Measurements from ENCODE around the gene GNAZ. TPM values are rescaled to one million over a fixed set of nuclear protein-coding genes. Genes with fewer than 3 reads are reported as not detected.

Gene GNAZ
- total RNA-seq, 1 experiment from 2014 or later, result 6.0 TPM

GRCh38 chr22:23032658-23033057, 37.7 kb upstream of the GNAZ start:
- no peak for DNase-seq
- intact Hi-C loops (cut with micrococcal nuclease; ENCODE audit: unreplicated experiment), result no loop called here
- H3K4me1 Mint-ChIP-seq (ENCODE audit: low read depth, unreplicated experiment), result no peaks in the 10 kb centered on the region
- no peak overlapping the region for H3K27ac Mint-ChIP-seq (ENCODE audit: unreplicated experiment)
- H3K27me3 Mint-ChIP-seq (ENCODE audit: unreplicated experiment), result peaks cover 56% of the 10 kb centered on the region
- BruUV-seq (replicated peaks), result no TSS peak
- H3K4me3 Mint-ChIP-seq (ENCODE audit: low read depth, unreplicated experiment), result no peak overlapping the region
- H3K9me3 Mint-ChIP-seq (ENCODE audit: low read depth, unreplicated experiment), result no peaks in the 10 kb centered on the region
- TF ChIP-seq CTCF (IDR thresholded peaks at IDR 0.05; ENCODE audit: unreplicated experiment), result no peak
- CTCF ChIA-PET, result interaction anchor here (0.6 kb wide), 1 partner anchor 71 kb away, joined by 3 read pairs; no protein-coding TSS in a partner anchor
- no peaks in the 10 kb centered on the region for H3K36me3 Mint-ChIP-seq (ENCODE audit: insufficient read depth, unreplicated experiment)

- TF ChIP-seq CTCF (IDR thresholded peaks at IDR 0.05; ENCODE audit: unreplicated experiment), result no peak
- Mint-ChIP-seq H3K36me3 (ENCODE audit: insufficient read depth, unreplicated experiment) (no peaks in the 10 kb centered on the region), H3K27me3 (ENCODE audit: unreplicated experiment) (peaks cover 63% of the 10 kb centered on the region), H3K4me1 (ENCODE audit: low read depth, unreplicated experiment) (no peaks in the 10 kb centered on the region), H3K9me3 (ENCODE audit: low read depth, unreplicated experiment) (no peaks in the 10 kb centered on the region), H3K4me3 (ENCODE audit: low read depth, unreplicated experiment) (no peak overlapping the region), H3K27ac (ENCODE audit: unreplicated experiment) (no peak overlapping the region)
- no peak for DNase-seq
- no TSS peak for BruUV-seq (replicated peaks)
- CTCF ChIA-PET, result interaction anchor here (0.6 kb wide), 1 partner anchor 72 kb away, joined by 3 read pairs; no protein-coding TSS in a partner anchor
- intact Hi-C loops (cut with micrococcal nuclease; ENCODE audit: unreplicated experiment), result no loop called here
Observed at GRCh38 chr22:23033116-23033905, 37.0 kb upstream of the GNAZ start.

- CTCF ChIA-PET, result no interaction called here
- BruUV-seq (replicated peaks), result no TSS peak
- Mint-ChIP-seq H3K9me3 (ENCODE audit: low read depth, unreplicated experiment) (no peaks in the 10 kb centered on the region), H3K36me3 (ENCODE audit: insufficient read depth, unreplicated experiment) (no peaks in the 10 kb centered on the region), H3K4me3 (ENCODE audit: low read depth, unreplicated experiment) (no peak overlapping the region), H3K27me3 (ENCODE audit: unreplicated experiment) (peaks cover 79% of the 10 kb centered on the region), H3K4me1 (ENCODE audit: low read depth, unreplicated experiment) (no peaks in the 10 kb centered on the region), H3K27ac (ENCODE audit: unreplicated experiment) (no peak overlapping the region)
- intact Hi-C loops (cut with micrococcal nuclease; ENCODE audit: unreplicated experiment), result no loop called here
- DNase-seq, result no peak
- no peak for TF ChIP-seq CTCF (IDR thresholded peaks at IDR 0.05; ENCODE audit: unreplicated experiment)
Observed at GRCh38 chr22:23034621-23035556, 35.4 kb upstream of the GNAZ start.

DNA sequence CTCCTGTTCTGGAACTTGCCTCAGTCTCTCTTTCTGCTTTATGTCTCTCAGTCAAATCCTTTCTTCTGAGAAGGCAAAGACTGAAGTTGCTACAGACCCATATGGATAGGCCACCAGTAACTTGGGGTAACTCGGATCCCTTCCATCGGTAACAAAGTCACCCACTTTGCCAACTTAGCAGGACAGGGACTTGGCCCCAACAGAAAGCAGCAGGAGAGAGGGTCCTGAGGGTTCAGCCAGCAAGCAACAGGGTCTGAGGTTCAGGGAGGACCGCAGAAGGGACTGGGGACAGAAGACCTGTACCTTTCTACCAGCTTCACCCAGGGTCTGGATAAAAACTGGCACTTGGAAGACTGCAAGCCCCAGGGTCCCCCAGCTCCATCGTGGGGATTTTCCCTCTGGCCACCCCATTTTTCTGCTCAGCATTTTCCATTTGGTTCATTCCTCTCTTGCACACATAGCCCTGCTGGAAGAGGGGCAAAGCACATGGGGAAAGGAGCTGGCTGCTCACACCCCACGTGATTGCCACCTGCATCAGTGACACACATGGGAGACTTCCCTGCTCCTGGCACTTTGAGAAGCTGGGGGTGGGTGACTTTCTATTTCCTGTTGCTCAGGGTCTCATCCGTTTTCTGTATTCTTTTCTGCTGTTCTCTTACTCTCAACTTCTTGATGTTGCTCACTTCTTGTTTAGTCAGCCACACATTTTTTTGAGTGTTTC, 34.6 kb upstream of the GNAZ start:
- Mint-ChIP-seq H3K4me1 (ENCODE audit: low read depth, unreplicated experiment) (no peaks in the 10 kb centered on the region), H3K27me3 (ENCODE audit: unreplicated experiment) (peaks cover 87% of the 10 kb centered on the region), H3K9me3 (ENCODE audit: low read depth, unreplicated experiment) (no peaks in the 10 kb centered on the region), H3K36me3 (ENCODE audit: insufficient read depth, unreplicated experiment) (no peaks in the 10 kb centered on the region), H3K27ac (ENCODE audit: unreplicated experiment) (no peak overlapping the region), H3K4me3 (ENCODE audit: low read depth, unreplicated experiment) (no peak overlapping the region)
- no TSS peak for BruUV-seq (replicated peaks)
- CTCF ChIA-PET, result interaction anchor here (0.8 kb wide), 1 partner anchor 92 kb away, joined by 3 read pairs; no protein-coding TSS in a partner anchor
- intact Hi-C loops (cut with micrococcal nuclease; ENCODE audit: unreplicated experiment), result no loop called here
- no peak for DNase-seq
- no peak for TF ChIP-seq CTCF (IDR thresholded peaks at IDR 0.05; ENCODE audit: unreplicated experiment)

Measured in Calu3 (cell line).